Ishikawa (cell line): Measurements from ENCODE around the gene CD79B.

Source experiments
- CREB1 ChIP-seq: IDR thresholded peaks from 2 replicates; pipeline ENCODE4 v1.6.1; 2012; ENCODE audit warnings: low read depth
- TF ChIP-seq, protein P1 (sequence below): IDR thresholded peaks from 2 replicates; pipeline ENCODE4 v1.6.1; 2012

DNA sequence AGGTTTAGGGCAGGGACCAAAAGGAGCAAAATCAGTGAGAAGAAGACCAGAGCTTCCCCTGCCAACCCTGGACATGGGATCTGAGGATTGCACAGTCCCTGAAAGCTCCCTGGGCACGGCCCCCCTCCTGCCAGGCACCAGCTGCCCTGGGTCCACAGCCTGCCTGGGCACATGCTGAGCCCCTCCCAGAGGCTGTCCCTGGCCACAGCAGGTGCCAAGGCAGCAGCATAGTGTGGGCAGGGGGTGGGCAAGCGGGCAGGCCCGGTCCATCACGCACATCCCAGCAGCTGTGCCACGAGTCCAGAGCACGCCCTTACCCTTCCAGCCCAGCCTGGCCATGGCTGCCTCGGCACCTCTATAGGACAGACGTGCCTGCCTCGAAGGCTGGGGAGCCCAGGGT, 27.9 kb upstream of the CD79B start:
- TF ChIP-seq CREB1: no peak
- TF ChIP-seq, protein P1, sequence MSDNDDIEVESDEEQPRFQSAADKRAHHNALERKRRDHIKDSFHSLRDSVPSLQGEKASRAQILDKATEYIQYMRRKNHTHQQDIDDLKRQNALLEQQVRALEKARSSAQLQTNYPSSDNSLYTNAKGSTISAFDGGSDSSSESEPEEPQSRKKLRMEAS: no peak
